ENCODE measurements around the gene ATG7. TPM values are rescaled to one million over a fixed set of nuclear protein-coding genes. Genes with fewer than 3 reads are reported as not detected.

The ATG7 gene
- total and polyA plus RNA-seq, 4 donors = 7.4 to 53.8 (median 15.6) TPM

- H3K27ac ChIP-seq (ENCODE audit: low read depth in 1 of 2, low read length in 2 of 2) = no peak overlapping the region
- no peaks in the 10 kb centered on the region for H3K4me1 ChIP-seq (ENCODE audit: control insufficient read depth in 4 of 4, insufficient read depth in 4 of 4, low read length in 3 of 4)
- no peak overlapping the region for H3K9ac ChIP-seq (ENCODE audit: low read depth in 1 of 2, low read length in 2 of 2)
- no peaks in the 10 kb centered on the region for H3K27me3 ChIP-seq (ENCODE audit: control insufficient read depth in 4 of 4, insufficient read depth in 4 of 4, low read length in 3 of 4)
- no peak overlapping the region for H3K4me3 ChIP-seq (ENCODE audit: low read depth in 1 of 3, low read length in 3 of 3)
- 97% methylated on average over 7 of the region's 7 CpGs for WGBS
- TF ChIP-seq CTCF (IDR thresholded peaks at IDR 0.05; ENCODE audit: low read depth, low read length, missing input control) (no peak), FOXA1 (IDR thresholded peaks at IDR 0.05) (no peak), SP1 (IDR thresholded peaks at IDR 0.05) (no peak), YY1 (IDR thresholded peaks at IDR 0.05) (no peak), HNF4A (conservative IDR thresholded peaks at IDR 0.05) (no peak), EGR1 (IDR thresholded peaks at IDR 0.05; ENCODE audit: low read depth in 2 of 2) (no peak), GABPA (IDR thresholded peaks at IDR 0.05 in 1 of 2, conservative IDR thresholded peaks at IDR 0.05 in 1 of 2) (no peak), NR2F2 (IDR thresholded peaks at IDR 0.05) (no peak), JUND (IDR thresholded peaks at IDR 0.05) (no peak), RXRA (IDR thresholded peaks at IDR 0.05) (no peak), REST (IDR thresholded peaks at IDR 0.05) (no peak), TAF1 (conservative IDR thresholded peaks at IDR 0.05) (no peak), HNF4G (IDR thresholded peaks at IDR 0.05) (no peak)
- TF ChIP-seq, protein P1, sequence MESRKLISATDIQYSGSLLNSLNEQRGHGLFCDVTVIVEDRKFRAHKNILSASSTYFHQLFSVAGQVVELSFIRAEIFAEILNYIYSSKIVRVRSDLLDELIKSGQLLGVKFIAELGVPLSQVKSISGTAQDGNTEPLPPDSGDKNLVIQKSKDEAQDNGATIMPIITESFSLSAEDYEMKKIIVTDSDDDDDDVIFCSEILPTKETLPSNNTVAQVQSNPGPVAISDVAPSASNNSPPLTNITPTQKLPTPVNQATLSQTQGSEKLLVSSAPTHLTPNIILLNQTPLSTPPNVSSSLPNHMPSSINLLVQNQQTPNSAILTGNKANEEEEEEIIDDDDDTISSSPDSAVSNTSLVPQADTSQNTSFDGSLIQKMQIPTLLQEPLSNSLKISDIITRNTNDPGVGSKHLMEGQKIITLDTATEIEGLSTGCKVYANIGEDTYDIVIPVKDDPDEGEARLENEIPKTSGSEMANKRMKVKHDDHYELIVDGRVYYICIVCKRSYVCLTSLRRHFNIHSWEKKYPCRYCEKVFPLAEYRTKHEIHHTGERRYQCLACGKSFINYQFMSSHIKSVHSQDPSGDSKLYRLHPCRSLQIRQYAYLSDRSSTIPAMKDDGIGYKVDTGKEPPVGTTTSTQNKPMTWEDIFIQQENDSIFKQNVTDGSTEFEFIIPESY (IDR thresholded peaks at IDR 0.05) = no peak
- TF ChIP-seq, protein P2, sequence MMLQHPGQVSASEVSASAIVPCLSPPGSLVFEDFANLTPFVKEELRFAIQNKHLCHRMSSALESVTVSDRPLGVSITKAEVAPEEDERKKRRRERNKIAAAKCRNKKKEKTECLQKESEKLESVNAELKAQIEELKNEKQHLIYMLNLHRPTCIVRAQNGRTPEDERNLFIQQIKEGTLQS (IDR thresholded peaks at IDR 0.05) = no peak
- TF ChIP-seq, protein P3, sequence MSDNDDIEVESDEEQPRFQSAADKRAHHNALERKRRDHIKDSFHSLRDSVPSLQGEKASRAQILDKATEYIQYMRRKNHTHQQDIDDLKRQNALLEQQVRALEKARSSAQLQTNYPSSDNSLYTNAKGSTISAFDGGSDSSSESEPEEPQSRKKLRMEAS (IDR thresholded peaks at IDR 0.05) = no peak
- DNase-seq (ENCODE audit: low spot score) = no peak
- no peaks in the 10 kb centered on the region for H3K9me3 ChIP-seq (ENCODE audit: control insufficient read depth in 4 of 4, low read length in 3 of 4)
- H3K36me3 ChIP-seq (ENCODE audit: control insufficient read depth in 4 of 4, insufficient read depth in 3 of 4, low read depth in 1 of 4, low read length in 3 of 4) = no peaks in the 10 kb centered on the region
These were observed 163.4 kb downstream of the ATG7 start for GRCh38 chr3:11435440-11436165.
